SHP77 treated with DMSO at 0.1 percent for 48 hours (cell line): Measurements from ENCODE around the gene ZFP69.
A peak's percentile ranks its signal among the peaks of the same experiment; 100 is the strongest.

Source experiments
- DNase-seq: peaks from one replicate; lab custom pipeline; 2025; lab: John Stamatoyannopoulos, UW

Gene ZFP69

DNA sequence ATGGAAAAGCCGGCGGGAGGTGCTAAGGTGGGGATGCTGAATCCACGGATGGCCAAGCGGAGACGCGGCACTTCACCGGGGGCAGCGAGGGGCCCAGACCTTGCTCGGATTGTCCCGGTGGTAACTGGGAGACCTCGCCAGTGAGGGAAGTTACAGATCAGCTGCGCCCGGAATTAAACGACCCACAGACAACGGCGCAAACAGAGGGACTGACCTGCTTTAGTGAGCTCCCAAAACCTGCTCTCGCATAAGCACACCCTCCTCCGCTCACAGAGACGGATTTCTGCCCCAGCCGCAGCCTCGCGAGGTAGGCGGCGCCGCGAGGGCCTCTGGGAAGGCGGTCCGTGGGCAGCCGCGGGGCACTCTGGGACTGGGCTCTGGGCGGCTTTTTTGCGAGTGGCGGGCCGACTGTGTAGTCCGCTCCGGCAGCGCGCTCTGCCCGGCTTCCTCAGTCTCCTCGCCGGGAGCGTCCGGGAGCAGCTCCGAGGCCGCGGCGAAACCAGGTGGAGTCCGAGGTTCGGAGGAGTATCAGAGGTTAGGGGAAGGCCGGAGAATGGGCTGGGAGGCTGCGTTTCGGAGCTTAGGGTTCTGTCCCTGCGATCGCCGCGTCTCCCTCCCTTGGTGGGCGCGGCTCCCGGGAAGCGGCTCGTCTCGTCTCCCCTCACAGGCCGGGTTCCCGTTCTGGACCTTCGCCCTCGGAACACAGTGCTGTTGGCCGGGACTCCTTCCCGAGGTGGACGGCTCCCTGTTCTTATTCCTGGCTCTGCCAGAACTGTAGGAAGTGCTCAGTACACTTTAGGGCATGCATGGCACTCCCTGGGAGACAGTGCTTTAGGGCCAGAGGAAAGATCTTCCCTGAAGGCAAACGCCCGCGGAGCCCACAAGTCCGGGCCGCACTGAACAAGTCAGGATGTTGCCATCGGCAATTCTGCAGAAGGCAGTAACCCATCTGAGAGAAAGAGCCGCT lies 31.6 kb downstream of the ZFP69 start, which contains the start of gene EXO5:
TSS of gene EXO5 (plus strand) at position 393 of the 967 bp plus-strand sequence. CDS start 5,778 bp downstream, outside the sequence.
- DNase-seq: peak; percentile 26

DNA sequence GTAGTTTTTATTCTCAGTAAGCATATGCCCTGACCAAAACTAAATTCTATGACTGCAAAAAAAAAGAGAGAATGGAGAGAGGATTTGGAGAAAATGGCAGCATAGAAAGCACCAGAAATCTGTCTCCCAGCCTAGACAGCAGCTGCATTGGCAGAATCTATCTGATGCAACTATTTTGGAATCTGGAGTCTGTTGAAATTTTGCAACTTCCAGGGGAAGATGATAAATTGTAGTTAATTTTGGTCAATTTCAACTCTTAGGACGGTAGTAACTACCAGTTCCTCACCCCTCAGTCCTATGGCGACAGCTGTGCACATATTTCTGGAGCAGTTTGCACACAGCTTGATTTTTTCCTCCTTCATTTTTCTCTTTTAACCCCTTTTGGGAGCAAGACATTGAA lies 42.4 kb downstream of the ZFP69 start:
- no peak for DNase-seq

DNA sequence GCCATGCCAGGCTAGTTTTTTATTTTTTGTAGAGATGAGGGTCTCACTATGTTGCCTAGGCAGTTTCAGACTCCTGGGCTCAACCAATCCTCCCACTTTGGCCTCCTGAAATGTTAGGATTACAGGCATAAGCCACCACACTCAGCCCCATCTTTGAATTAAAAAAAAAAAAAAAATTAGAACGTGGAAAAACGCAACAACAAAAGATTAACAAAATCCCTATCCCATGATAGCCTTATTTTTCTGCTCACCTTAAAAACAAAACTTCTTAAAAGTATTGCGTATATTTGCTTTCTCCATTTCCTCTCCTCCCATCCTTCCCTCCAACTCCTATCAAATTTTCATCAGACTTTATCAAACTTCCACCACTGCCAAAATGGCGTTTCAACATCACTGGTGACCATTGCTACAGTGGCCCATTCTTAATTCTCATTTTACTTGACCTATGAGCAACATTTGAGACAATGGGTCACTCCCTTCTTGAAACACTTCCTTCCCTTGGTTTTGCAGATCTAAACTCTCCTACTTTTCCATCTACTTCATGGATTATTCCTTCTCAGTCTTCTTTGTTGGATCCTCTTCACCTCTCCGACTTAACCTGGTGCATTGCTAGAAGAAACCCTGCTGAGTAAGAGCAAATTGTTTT lies 53.8 kb downstream of the ZFP69 start:
- no peak for DNase-seq

DNA sequence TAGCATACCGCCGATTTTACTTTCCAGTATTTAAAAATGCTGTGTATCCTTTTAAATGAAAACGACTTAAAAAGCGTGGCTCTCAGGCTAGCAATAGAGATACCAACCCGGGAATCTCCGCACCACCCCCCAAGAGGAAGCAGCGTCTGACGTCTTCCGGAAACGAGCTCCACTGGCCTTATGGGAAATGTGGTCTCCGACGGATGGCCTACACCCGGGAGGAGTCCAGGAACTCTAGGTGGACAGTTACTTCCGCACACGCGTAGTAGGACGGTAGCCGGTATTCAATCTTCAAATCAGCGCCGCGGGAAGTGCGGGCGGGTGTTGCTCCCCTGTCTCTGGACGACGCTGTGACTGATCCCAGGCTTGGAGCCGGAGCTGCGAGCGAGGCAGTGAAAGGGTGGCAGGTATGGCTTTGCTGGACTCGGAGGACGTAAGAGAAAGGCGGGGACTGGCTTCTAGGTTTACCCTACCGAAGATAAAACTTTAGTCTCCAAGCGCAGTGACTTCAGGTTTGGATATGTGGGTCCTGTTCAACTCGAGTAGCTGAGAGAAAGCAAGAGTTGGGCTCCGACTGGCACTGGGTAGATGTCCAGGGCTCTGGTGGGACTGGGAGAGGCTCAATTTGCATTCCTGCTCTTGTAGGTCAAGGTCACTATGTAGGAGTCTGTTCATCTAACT lies 54.4 kb downstream of the ZFP69 start, which contains the start of gene ZNF684:
TSS of gene ZNF684 (plus strand) at position 257 of the 681 bp plus-strand sequence. CDS start 1,530 bp downstream, outside the sequence.
- peak; percentile 93 for DNase-seq

DNA sequence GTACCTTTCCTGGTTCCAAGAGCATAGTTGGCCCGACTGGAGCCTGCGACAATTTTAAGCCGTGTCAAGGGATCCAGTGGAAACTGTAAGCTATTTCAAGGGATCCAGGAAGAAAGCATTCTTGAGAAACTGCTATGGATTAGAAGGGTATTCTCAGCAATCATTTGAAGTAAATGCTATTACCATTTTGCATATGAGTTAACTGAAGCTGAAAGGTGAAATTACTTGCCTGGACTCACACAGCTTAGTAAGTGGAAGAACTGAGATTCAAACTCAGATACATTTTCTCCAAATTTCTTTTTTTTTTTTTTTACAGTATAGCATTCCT lies 54.9 kb downstream of the ZFP69 start:
- DNase-seq: no peak

DNA sequence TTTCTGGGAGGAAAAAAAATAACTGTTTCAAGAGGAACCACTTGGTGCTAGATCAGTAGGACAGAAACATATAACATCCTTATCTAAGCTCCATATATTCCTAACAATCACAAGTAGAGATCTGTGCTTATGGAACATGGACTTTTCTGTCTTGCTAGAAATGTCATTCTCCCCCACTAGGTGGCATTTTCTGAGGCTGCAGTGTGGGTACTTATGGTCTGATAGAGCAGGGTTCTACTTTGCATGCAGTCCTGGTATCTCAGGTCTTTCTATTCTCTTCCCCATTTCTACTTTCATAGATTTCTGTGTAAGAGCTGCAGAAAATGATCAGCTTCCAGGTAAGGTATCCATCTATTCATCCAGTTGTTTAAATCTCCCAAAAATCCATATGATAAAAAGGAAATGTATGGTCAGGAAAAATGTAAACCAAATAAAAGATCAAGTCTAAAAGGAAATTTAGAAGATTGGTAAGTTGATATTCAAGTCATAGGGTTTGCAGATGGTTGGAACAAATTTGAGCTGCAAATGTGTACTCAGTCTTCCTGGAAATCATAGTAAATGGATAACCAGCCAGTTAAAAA lies 55.8 kb downstream of the ZFP69 start:
- peak; percentile 7 for DNase-seq

DNA sequence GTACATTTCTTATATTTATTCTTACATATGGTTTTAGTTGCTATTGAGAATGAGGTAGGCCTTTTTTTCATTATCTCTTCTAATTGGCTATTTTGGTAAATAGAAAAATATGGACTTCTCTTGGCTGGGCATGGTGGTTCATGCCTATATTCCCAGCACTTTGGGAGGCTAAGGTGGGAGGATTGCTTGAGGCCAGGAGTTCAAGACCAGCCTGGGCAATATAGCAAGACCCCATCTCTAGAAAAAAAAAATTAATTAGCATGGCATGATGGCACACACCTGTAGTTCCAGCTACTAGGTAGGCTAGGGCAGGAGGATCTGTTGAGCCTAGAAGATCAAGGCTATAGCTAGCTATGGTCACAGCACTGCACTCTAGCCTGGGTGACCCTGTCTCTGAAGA lies 57.5 kb downstream of the ZFP69 start:
- no peak for DNase-seq

DNA sequence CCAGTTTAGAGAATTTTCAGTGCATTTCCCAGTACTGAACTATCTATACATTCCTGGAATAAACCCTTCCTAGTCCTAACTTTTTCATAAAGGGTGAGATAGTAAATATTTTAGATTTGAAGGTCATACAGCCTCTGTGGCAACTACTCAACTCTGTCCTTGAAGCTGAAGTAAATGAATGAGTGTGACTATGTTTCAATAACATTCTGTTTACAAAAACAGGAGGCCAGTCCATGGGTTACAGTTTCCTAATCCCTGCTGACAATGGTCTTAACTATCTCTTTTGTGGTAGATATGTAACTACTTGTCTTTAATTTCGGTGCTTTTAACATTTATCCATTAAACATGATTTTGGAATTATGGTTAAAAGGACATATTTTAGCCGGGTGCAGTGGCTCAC lies 58.6 kb downstream of the ZFP69 start:
- no peak for DNase-seq

DNA sequence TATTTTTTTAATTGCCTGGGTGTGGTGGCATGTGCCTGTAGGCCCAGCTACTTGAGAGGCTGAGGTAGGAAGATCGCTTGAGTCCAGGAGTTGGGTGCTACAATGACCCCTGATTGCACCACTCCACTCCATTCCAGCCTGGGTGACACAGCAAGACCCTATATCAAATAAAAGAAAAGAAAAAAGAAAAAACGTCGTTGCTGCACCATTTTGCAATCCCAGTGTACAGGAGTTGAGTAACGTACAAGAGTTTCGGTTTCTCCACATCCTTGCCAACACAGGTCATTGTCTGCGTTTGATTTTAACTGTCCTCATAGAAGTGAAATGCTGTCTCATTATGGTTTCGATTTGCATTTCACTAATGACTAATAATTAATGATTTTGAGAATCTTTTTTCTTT lies 62.2 kb downstream of the ZFP69 start:
- no peak for DNase-seq
